NB4 (cell line): ENCODE data around the gene ZNF428.

Experiments
- CTCF ChIP-seq: IDR thresholded peaks from one replicate; pipeline ENCODE4 v1.5.1; 2012; ENCODE audit warnings: low read depth, low read length
- POLR2A ChIP-seq: IDR thresholded peaks from 2 replicates; pipeline ENCODE4 v1.6.1; 2011; ENCODE audit warnings: mild to moderate bottlenecking; ENCODE audit not compliant: insufficient read length; ENCODE audit errors: extremely low read depth

DNA sequence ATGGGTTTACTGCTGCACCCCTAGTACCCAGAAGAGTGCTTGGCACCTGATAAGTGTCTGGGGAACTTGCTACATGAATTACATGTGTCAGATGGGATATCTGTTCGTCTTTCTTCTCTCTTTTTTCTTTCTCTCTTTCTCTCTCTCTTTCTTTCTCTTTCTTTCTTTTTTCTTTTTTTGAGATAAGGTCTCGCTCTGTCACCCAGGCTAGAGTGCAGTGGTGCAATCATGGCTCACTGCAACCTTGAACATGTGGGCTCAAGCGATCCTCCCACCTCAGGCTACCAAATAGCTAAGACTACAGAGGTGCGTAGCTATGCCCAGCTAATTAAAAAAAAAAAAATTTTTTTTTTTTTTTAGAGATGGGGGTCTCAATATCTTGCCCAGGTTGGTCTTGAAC lies 14.1 kb upstream of the ZNF428 start:
- no peak for TF ChIP-seq CTCF
- TF ChIP-seq POLR2A: no peak
